NT2/D1 (cell line): ENCODE measurements around the gene HERPUD1.

Experiments used
- DNase-seq: peaks from one replicate; pipeline ENCODE4 v3.0.0-alpha.2; 2011; ENCODE audit warnings: low read depth, low spot score
- H3K27me3 ChIP-seq: 2 replicates; pipeline ENCODE4 v1.6.0; 2011; ENCODE audit warnings: mild to moderate bottlenecking; ENCODE audit not compliant: insufficient read length, insufficient read depth
- H3K36me3 ChIP-seq: 2 replicates; pipeline ENCODE4 v1.6.1; 2011; ENCODE audit warnings: mild to moderate bottlenecking, low read length, mixed read lengths; ENCODE audit not compliant: insufficient read depth, insufficient read length
- H3K4me1 ChIP-seq: 2 replicates; pipeline ENCODE4 v1.5.1; 2011; ENCODE audit not compliant: insufficient read depth, insufficient read length
- H3K4me3 ChIP-seq: 2 replicates; pipeline ENCODE4 v1.5.1; 2011; ENCODE audit warnings: low read depth; ENCODE audit not compliant: insufficient read length
- H3K9ac ChIP-seq: 2 replicates; pipeline ENCODE4 v1.6.0; 2011; ENCODE audit warnings: low read depth; ENCODE audit not compliant: insufficient read length
- H3K9me3 ChIP-seq: 2 replicates; pipeline ENCODE4 v1.5.1; 2011; ENCODE audit warnings: mild to moderate bottlenecking, low read length; ENCODE audit not compliant: insufficient read depth
- SUZ12 ChIP-seq: IDR thresholded peaks from 2 replicates; pipeline ENCODE4 v1.6.1; 2011; ENCODE audit not compliant: insufficient read length, insufficient read depth; ENCODE audit errors: extremely low read depth
- YY1 ChIP-seq: IDR thresholded peaks from 2 replicates; pipeline ENCODE4 v1.6.1; 2011; ENCODE audit not compliant: insufficient read length, insufficient read depth
- ZNF274 ChIP-seq: IDR thresholded peaks from 2 replicates; pipeline ENCODE4 v1.6.1; 2011; ENCODE audit warnings: mild to moderate bottlenecking, low read depth, low read length

The HERPUD1 gene

GRCh38 chr16:56945847-56946527 lies 14.0 kb downstream of the HERPUD1 start:
- no peak overlapping the region for H3K9ac ChIP-seq
- H3K4me1 ChIP-seq = peaks cover 3% of the 10 kb centered on the region
- no peak for DNase-seq
- H3K27me3 ChIP-seq = no peaks in the 10 kb centered on the region
- no peak overlapping the region for H3K4me3 ChIP-seq
- TF ChIP-seq ZNF274 = no peak
- TF ChIP-seq SUZ12 = no peak
- TF ChIP-seq YY1 = no peak
- peaks cover 44% of the 10 kb centered on the region for H3K36me3 ChIP-seq
- H3K9me3 ChIP-seq = no peaks in the 10 kb centered on the region

- H3K36me3 ChIP-seq = peaks cover 34% of the 10 kb centered on the region
- TF ChIP-seq SUZ12 (no peak), YY1 (no peak), ZNF274 (no peak)
- no peak overlapping the region for H3K4me3 ChIP-seq
- no peak overlapping the region for H3K9ac ChIP-seq
- no peak for DNase-seq
- H3K27me3 ChIP-seq = no peaks in the 10 kb centered on the region
- no peaks in the 10 kb centered on the region for H3K9me3 ChIP-seq
- peaks cover 3% of the 10 kb centered on the region for H3K4me1 ChIP-seq
Observed at GRCh38 chr16:56946767-56947603, 15.0 kb downstream of the HERPUD1 start.

DNA sequence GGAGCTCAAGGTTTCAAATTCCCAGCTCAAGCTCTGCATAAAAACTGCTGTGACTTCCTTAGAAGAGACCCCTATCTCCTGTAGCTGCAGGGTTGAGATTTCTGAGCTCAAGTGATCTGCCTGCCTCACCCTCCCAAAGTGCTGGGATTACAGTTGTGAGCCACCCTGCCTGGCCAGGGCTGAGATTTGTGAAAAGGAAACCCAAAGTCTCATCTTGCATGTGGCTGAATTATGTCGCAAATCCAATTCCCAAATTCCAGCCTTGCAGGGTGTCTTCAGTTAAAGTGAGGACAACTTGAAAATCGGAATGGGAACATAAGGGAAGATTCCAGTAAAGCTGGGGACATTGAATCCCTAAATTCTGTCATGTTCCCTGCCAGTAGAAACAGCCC lies 15.7 kb downstream of the HERPUD1 start:
- TF ChIP-seq SUZ12 = no peak
- TF ChIP-seq ZNF274 = no peak
- no peak for TF ChIP-seq YY1
- Histone ChIP-seq H3K4me3 (no peak overlapping the region), H3K9ac (no peak overlapping the region), H3K36me3 (peaks cover 28% of the 10 kb centered on the region), H3K27me3 (no peaks in the 10 kb centered on the region), H3K9me3 (no peaks in the 10 kb centered on the region), H3K4me1 (peaks cover 3% of the 10 kb centered on the region)
- no peak for DNase-seq

DNA sequence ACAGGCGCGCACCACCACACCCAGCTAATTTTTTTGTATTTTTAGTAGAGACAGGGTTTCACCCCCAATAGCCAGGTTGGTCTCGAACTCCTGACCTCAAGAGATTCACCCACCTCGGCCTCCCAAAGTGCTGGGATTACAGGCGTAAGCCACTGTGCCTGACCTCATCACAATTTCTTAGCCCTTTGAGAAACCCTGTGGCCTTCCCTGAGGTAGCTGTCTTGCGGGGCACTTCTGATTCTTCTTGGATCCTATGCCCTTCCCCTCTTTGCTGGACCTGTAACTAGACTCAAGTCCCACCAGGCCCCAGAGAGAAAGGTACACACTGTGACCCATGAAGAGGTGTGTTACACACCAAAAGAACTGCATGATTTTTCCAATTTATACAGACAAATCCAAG lies 16.3 kb downstream of the HERPUD1 start:
- no peak for DNase-seq
- no peak overlapping the region for H3K4me3 ChIP-seq
- H3K36me3 ChIP-seq = peaks cover 22% of the 10 kb centered on the region
- no peaks in the 10 kb centered on the region for H3K9me3 ChIP-seq
- H3K4me1 ChIP-seq = peaks cover 3% of the 10 kb centered on the region
- no peak overlapping the region for H3K9ac ChIP-seq
- TF ChIP-seq YY1 = no peak
- no peak for TF ChIP-seq SUZ12
- TF ChIP-seq ZNF274 = no peak
- no peaks in the 10 kb centered on the region for H3K27me3 ChIP-seq

GRCh38 chr16:56950051-56950450 lies 18.1 kb downstream of the HERPUD1 start:
- DNase-seq = no peak
- TF ChIP-seq SUZ12 = no peak
- no peak for TF ChIP-seq YY1
- TF ChIP-seq ZNF274 = no peak
- Histone ChIP-seq H3K4me1 (peaks cover 3% of the 10 kb centered on the region), H3K36me3 (peaks cover 4% of the 10 kb centered on the region), H3K4me3 (no peak overlapping the region), H3K9me3 (peaks cover 9% of the 10 kb centered on the region; the same call in 1 of the 2 replicates), H3K9ac (no peak overlapping the region), H3K27me3 (no peaks in the 10 kb centered on the region)

DNA sequence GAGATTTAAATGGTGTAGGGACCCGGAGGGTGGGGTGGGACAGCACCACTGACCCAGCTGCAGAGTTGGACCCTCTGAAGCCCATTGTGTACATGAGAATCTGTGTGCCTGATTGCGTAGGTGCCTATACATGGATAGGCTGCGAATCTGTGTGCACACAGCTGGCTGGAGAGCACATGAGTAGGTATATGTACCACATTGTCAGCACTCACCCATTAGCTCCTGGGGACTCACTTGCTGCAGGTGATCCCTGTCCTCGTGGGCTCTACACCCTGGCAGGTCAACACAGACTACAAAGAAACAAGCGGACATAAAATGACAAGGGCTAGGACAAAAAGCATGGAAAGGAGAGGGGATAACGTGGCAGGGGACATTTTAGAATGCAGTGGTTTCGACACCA lies 18.5 kb downstream of the HERPUD1 start:
- no peak overlapping the region for H3K9ac ChIP-seq
- no peak for DNase-seq
- H3K36me3 ChIP-seq = peaks cover under 1% of the 10 kb centered on the region
- H3K4me3 ChIP-seq = no peak overlapping the region
- TF ChIP-seq YY1 = no peak
- TF ChIP-seq SUZ12 = no peak
- TF ChIP-seq ZNF274 = no peak
- H3K27me3 ChIP-seq = no peaks in the 10 kb centered on the region
- peaks cover 3% of the 10 kb centered on the region for H3K4me1 ChIP-seq
- peaks cover 13% of the 10 kb centered on the region; the same call in 1 of the 2 replicates for H3K9me3 ChIP-seq

- TF ChIP-seq YY1 = no peak
- no peak for TF ChIP-seq SUZ12
- no peak for TF ChIP-seq ZNF274
- no peaks in the 10 kb centered on the region for H3K36me3 ChIP-seq
- DNase-seq = peak; percentile 40
- H3K27me3 ChIP-seq = no peaks in the 10 kb centered on the region
- no peak overlapping the region for H3K9ac ChIP-seq
- H3K9me3 ChIP-seq = peaks cover 19% of the 10 kb centered on the region
- no peak overlapping the region for H3K4me3 ChIP-seq
- peaks cover 3% of the 10 kb centered on the region for H3K4me1 ChIP-seq
Observed at GRCh38 chr16:56950881-56951771, 19.2 kb downstream of the HERPUD1 start.
